BE2C (cell line): ENCODE measurements around the gene RNLS.

Experiments used
- DNase-seq: peaks from one replicate; pipeline ENCODE4 v3.0.0-alpha.2; 2020
- H3K27me3 ChIP-seq: fragments of 250-450 bp; sonication (Bioruptor Pico); 2 replicates; pipeline ENCODE4 v1.5.1; 2020; ENCODE audit warnings: mild to moderate bottlenecking
- H3K36me3 ChIP-seq: fragments of 250-450 bp; sonication (Bioruptor Pico); 2 replicates; pipeline ENCODE4 v1.5.1; 2020; ENCODE audit warnings: mild to moderate bottlenecking
- H3K4me1 ChIP-seq: fragments of 250-450 bp; sonication (Bioruptor Pico); 2 replicates; pipeline ENCODE4 v1.5.1; 2020
- H3K4me3 ChIP-seq: 2 replicates; pipeline ENCODE4 v1.5.1; 2011; ENCODE audit warnings: low read depth, low read length
- H3K9me3 ChIP-seq: fragments of 250-450 bp; sonication (Bioruptor Pico); 2 replicates; pipeline ENCODE4 v1.5.1; 2020
- TF ChIP-seq, protein P1 (sequence below): IDR thresholded peaks from 2 replicates; pipeline ENCODE4 v1.5.1; 2012; ENCODE audit warnings: mild to moderate bottlenecking, low read depth, low read length

The RNLS gene

DNA sequence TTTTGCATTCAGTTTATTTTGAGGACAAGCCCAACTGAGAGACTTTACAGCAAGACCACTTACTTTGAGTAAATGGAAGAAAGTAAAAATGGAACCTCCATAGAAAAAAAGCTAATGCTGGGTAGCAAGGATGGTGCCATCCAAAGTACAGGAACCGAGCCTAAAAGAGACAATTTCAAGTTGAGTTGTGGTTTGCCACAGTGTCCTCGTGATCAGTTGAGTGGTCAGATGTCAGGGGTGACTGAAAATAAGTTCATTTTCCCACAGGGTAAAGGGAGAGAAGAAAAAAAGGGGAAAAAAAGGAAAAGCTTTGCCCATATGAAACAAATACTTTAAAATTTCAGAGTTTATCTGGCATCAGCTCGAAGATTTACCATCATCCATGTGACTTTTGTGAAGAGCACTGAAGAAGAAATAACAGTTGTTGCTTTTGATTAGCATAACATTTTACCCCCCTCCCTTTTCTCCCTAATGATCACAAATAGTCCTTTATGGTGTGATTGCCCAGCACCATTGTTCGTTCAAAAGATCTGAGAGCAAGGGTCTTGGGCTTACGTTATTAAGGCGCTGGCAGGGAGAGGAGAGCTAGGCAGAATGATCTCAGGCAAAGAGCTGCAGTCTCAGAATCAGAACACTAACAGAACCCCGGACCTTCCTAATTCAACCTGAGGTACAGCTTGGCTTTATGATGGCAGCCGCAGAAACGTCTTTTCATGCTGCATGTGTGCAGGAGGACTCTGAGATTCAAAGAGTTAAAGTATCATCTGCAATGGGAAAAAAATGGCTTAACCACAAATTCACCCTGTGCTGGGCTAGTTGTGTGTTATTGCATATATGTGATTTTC lies 338.1 kb downstream of the RNLS start:
- H3K4me3 ChIP-seq = no peak overlapping the region
- H3K9me3 ChIP-seq = no peaks in the 10 kb centered on the region
- no peaks in the 10 kb centered on the region for H3K27me3 ChIP-seq
- H3K36me3 ChIP-seq = no peaks in the 10 kb centered on the region
- peaks cover 22% of the 10 kb centered on the region for H3K4me1 ChIP-seq
- TF ChIP-seq, protein P1, sequence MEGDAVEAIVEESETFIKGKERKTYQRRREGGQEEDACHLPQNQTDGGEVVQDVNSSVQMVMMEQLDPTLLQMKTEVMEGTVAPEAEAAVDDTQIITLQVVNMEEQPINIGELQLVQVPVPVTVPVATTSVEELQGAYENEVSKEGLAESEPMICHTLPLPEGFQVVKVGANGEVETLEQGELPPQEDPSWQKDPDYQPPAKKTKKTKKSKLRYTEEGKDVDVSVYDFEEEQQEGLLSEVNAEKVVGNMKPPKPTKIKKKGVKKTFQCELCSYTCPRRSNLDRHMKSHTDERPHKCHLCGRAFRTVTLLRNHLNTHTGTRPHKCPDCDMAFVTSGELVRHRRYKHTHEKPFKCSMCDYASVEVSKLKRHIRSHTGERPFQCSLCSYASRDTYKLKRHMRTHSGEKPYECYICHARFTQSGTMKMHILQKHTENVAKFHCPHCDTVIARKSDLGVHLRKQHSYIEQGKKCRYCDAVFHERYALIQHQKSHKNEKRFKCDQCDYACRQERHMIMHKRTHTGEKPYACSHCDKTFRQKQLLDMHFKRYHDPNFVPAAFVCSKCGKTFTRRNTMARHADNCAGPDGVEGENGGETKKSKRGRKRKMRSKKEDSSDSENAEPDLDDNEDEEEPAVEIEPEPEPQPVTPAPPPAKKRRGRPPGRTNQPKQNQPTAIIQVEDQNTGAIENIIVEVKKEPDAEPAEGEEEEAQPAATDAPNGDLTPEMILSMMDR = no peak
- DNase-seq = no peak

DNA sequence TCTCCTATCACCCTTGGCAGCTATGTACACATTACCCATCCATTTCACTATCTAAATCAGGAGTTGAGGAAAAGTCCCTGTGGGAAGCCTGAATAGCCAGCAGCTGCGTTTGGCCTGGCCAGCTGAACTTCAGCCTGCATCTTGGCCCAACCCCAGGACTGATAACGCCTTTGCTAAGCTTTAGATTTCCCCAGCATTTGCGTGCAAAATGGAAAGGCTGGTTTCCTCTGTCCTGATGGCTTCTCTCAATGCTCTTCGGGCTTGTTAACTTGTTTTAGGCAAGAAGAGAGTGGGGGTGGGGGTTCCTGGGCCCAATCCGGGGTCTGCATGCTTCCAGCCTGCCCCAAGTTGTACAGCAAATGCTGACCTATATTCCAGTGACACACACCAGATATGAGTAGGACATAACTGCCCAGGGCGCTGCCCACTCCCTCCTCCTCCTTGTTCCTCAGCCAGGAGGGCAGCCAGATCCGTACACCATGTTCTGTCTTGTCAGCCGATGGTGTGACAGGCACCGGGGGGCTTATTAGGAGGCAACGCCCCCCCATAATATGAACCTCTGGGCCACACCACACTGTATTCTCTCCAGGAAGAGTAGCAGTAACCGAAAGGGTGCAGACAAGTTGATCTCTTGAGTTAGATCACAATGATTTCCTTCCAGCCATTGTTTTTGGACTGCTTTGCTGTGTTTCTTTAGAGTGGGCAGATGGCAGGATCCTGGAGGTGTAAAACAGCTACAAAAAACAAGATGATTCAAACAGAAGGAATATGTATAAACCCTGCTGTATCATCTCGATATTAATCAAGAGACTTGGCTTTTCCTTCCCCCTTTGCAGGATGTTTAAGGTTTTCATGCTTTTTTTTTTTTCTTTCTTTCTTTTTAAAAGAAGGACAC lies 339.0 kb downstream of the RNLS start:
- H3K9me3 ChIP-seq = no peaks in the 10 kb centered on the region
- peak; percentile 86 for DNase-seq
- H3K4me1 ChIP-seq = peaks cover 22% of the 10 kb centered on the region
- no peaks in the 10 kb centered on the region for H3K36me3 ChIP-seq
- H3K4me3 ChIP-seq = peak overlapping the region; percentile 42
- H3K27me3 ChIP-seq = no peaks in the 10 kb centered on the region
- TF ChIP-seq, protein P1 = no peak

DNA sequence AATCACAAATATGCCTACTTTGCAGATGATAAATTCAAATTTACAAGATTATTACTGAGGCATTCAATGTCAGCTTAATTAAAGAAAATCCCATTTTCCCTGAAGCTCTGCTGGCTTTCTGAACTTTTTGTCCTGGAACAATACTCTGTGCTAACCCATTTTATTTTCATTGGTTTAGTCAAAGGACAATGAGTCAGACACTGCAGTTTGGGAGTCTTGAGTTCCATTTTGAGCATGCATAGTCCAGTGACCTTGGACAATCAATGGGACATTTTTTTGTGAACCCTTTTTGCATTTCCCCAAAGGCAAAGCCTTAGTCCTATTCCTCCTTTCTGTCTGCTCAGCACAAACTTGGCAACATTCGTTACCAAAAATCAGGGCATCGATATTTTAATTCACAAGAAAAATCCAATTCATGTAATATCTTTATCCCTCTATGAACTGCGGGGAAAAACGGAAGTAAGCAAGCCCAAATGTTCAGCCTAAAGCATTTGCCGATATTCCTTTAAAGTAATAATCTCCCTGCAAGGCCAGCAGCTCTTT lies 339.8 kb downstream of the RNLS start:
- H3K4me3 ChIP-seq = peak overlapping the region; percentile 42
- no peaks in the 10 kb centered on the region for H3K9me3 ChIP-seq
- no peaks in the 10 kb centered on the region for H3K36me3 ChIP-seq
- no peak for DNase-seq
- H3K4me1 ChIP-seq = peaks cover 22% of the 10 kb centered on the region
- no peaks in the 10 kb centered on the region for H3K27me3 ChIP-seq
- TF ChIP-seq, protein P1 = no peak

DNA sequence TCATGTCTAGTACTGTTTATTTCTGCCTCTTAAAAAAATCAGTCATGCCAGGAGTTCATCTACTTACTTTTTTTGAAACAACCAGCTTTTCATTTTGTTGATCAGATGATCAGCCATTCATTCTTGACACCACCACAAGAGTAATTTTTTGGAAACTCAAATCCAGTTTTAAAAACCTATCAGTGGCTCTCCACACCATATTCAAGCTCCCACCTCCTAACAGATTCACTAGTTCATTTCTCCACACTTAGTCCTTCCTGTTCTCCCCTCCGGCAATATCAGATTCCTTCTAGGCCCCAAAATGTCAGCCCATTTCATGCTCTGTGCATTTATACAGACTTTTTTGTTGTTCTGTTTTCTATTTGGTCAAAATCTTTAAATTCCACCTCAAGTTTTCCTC lies 341.6 kb downstream of the RNLS start:
- Histone ChIP-seq H3K4me1 (peaks cover 22% of the 10 kb centered on the region), H3K4me3 (no peak overlapping the region)
- TF ChIP-seq, protein P1 = no peak

DNA sequence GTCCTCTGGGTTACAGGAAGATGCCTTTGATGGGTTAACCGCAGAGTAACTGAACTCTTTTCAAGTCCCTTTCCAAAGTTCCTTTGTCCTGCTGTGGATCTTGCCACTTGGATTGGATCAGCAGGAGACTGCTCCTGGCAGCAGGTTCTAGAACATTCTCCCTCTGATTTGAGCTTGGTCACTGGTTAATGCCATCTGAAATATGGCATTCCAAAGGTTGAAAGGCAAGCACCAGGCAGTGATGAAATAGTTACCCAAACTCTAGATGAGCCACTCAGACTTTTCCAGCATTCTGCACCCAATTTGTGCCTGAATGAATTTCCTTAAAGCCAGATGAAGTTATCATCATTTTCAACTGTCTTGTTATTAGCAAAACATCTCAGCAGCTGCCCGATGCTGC lies 343.9 kb downstream of the RNLS start:
- H3K36me3 ChIP-seq = no peaks in the 10 kb centered on the region
- DNase-seq = no peak
- no peaks in the 10 kb centered on the region for H3K27me3 ChIP-seq
- H3K4me1 ChIP-seq = peaks cover 8% of the 10 kb centered on the region
- H3K9me3 ChIP-seq = no peaks in the 10 kb centered on the region
- TF ChIP-seq, protein P1 = no peak
- H3K4me3 ChIP-seq = no peak overlapping the region

More for the DNA sequence above, 341.6 kb downstream of the RNLS start:
- no peaks in the 10 kb centered on the region for H3K9me3 ChIP-seq
- no peak for DNase-seq
- no peaks in the 10 kb centered on the region for H3K36me3 ChIP-seq
- H3K27me3 ChIP-seq = no peaks in the 10 kb centered on the region
